22Rv1 (cell line): ENCODE data around the gene PNPLA5.
"Not testable (repeated sequence)": the region's sequence is repeated elsewhere in the genome, so short reads cannot be mapped to it uniquely, and the experiment has no call there.

Experiments used
- H3K27ac ChIP-seq: fragments of 450-650 bp; 2 replicates; pipeline ENCODE4 v1.5.1; 2017
- ZFX ChIP-seq: fragments of 450-650 bp; IDR thresholded peaks from 2 replicates; pipeline ENCODE4 v1.6.1; 2017; ENCODE audit warnings: antibody characterized with exemption, borderline replicate concordance
- TF ChIP-seq, protein P1 (sequence below): fragments of 450-650 bp; IDR thresholded peaks from 2 replicates; pipeline ENCODE4 v1.5.1; 2017; ENCODE audit warnings: mild to moderate bottlenecking

Gene PNPLA5

DNA sequence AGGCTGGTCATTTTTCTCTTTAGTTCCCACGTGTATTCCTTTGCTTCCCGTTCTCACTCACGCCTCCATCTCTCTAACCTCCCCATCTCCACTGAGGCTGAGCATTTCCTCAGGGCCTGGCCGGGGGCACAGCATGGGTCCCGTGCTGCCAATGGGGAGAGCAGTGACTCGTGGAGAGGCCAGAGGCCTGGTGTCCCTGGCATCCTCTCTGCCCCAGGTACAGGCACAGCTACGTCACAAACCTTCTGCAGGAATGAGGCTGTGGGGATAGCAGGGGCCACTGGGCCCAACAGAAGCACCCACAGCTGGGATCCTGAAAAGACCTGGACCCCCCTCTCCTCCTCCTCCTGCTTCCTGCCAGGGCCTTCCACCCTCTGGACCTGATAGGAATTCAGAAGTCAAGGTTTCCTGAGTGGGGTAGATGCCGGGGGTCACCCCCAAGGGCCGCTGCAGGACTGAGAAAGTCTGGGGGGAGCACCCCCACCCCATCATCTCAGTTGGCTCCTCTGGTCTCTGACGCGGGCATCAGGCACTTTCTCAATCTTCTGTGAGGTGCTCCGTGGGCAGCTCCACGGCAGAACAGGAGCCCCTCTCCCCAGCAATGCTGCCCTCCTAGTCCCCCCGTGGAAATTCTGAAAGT is 11.8 kb downstream of the PNPLA5 start:
- no peak for TF ChIP-seq ZFX
- TF ChIP-seq, protein P1, sequence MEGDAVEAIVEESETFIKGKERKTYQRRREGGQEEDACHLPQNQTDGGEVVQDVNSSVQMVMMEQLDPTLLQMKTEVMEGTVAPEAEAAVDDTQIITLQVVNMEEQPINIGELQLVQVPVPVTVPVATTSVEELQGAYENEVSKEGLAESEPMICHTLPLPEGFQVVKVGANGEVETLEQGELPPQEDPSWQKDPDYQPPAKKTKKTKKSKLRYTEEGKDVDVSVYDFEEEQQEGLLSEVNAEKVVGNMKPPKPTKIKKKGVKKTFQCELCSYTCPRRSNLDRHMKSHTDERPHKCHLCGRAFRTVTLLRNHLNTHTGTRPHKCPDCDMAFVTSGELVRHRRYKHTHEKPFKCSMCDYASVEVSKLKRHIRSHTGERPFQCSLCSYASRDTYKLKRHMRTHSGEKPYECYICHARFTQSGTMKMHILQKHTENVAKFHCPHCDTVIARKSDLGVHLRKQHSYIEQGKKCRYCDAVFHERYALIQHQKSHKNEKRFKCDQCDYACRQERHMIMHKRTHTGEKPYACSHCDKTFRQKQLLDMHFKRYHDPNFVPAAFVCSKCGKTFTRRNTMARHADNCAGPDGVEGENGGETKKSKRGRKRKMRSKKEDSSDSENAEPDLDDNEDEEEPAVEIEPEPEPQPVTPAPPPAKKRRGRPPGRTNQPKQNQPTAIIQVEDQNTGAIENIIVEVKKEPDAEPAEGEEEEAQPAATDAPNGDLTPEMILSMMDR, result no peak
- H3K27ac ChIP-seq, result no peak overlapping the region

DNA sequence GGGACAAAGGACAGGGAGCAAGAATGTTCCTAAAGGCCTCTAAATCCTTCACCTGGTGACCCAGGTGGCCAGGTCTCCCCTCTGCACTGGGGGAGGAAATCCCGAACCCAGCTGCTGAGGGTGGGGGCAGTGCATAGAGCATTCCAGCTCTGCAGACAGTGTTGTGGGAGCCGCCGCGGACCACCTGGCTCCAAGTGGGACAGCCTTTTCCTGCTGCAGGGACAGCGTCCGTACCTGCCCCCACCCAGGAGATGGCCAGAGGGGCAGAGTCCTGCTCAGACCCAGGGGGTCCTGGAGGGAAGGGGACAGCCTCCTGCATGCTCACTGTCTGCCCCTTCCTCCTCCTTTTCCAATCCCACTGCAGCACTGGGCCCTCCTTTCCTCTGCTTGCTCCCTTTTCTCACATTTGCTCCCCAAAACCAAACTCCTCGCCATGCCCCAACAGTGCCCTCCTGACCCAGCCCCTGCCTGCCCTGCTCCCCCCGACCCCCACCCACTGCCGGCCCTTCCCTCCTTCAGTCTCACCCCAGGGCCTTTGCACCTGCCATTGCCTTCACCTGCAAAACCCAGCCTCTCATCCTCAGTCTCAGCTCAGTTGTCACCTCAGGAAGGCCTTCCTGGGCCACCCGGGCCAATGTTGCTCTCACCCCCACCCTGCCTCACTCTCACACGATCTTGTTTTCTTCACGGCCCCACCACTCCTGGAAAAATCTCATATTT is 12.8 kb downstream of the PNPLA5 start:
- TF ChIP-seq, protein P1, result no peak
- no peak for TF ChIP-seq ZFX
- H3K27ac ChIP-seq, result no peak overlapping the region

GRCh38 chr22:43878079-43878795 is 13.6 kb downstream of the PNPLA5 start:
- TF ChIP-seq, protein P1, result no peak
- TF ChIP-seq ZFX, result no peak
- H3K27ac ChIP-seq, result no peak overlapping the region

DNA sequence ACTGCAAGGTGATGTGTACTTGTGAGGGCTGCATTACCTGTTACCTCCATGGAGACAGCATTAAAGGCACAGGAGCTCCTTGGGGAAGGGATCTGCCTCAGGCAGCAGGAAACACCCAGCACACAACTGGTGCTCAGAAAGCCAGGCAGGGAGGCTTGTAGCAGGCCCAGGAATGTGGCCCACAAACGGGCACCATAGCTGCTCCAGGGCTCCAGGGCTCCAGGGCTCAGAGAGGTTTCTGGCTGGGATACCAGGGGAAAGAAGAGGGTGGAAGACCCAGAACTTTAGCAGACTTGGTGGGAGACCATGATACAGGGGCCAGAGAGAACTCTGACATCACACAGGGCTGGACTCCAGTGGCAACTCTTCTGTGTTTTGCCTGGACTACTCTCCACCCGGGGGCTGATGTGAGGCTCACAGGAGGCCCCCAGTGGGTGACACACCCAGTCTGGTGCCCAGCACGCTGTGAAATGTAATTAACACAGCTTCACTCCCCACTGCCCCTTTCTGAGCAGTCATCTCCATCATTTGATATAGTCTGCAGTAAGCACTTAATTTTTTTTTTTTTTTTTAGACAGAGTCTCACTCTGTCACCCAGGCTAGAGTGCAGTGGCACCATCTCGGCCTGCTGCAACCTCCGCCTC is 14.8 kb downstream of the PNPLA5 start:
- TF ChIP-seq, protein P1, result no peak
- TF ChIP-seq ZFX, result no peak

GRCh38 chr22:43869799-43870198 is 22.0 kb downstream of the PNPLA5 start:
- H3K27ac ChIP-seq, result no peak overlapping the region
- no peak for TF ChIP-seq ZFX
- TF ChIP-seq, protein P1, result no peak

More for the DNA sequence above, 14.8 kb downstream of the PNPLA5 start:
- H3K27ac ChIP-seq, result no peak overlapping the region

DNA sequence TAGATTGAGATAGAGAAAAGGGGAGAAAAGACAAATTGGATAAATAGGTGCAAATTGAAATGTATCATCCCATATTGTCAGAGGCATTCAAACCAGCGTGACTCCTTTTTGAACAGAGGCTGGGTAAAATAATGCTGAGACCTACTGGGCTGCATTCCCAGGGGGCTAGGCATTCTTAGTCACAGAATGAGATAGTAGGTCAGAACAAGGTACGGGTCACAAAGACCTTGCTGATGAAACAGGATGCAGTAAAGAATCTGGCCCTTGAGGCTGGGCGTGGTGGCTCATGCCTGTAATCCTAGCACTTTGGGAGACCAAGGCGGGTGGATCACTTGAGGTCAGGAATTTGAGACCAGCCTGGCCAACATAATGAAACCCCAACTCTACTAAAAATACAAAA is 22.8 kb downstream of the PNPLA5 start:
- H3K27ac ChIP-seq, result not testable (repeated sequence)

- no peak overlapping the region for H3K27ac ChIP-seq
Observed at GRCh38 chr22:43867839-43868635, 23.8 kb downstream of the PNPLA5 start.

More at GRCh38 chr22:43867839-43868635, 23.8 kb downstream of the PNPLA5 start:
- no peak for TF ChIP-seq ZFX
- TF ChIP-seq, protein P1, result no peak
